Measurements from ENCODE around the gene C16orf86.

The C16orf86 gene

GRCh38 chr16:67649494-67649931 lies 17.1 kb upstream of the C16orf86 start:
- no peaks in the 10 kb centered on the region; the same call in 1 of the 2 replicates for H3K9me3 ChIP-seq (ENCODE audit: control insufficient read depth, insufficient read depth, low read length)
- H3K9ac ChIP-seq (ENCODE audit: low read depth, low read length) = peak overlapping the region; percentile 37; the same call in 1 of the 2 replicates
- no peaks in the 10 kb centered on the region for H3K36me3 ChIP-seq (ENCODE audit: insufficient read depth, low read length)
- H3K4me1 ChIP-seq (ENCODE audit: insufficient read depth, low read length) = peaks cover 4% of the 10 kb centered on the region

- H3K4me1 ChIP-seq (ENCODE audit: insufficient read depth, low read length) = peaks cover 4% of the 10 kb centered on the region
- no peaks in the 10 kb centered on the region for H3K36me3 ChIP-seq (ENCODE audit: insufficient read depth, low read length)
Measured at GRCh38 chr16:67650023-67650422, 16.6 kb upstream of the C16orf86 start.

DNA sequence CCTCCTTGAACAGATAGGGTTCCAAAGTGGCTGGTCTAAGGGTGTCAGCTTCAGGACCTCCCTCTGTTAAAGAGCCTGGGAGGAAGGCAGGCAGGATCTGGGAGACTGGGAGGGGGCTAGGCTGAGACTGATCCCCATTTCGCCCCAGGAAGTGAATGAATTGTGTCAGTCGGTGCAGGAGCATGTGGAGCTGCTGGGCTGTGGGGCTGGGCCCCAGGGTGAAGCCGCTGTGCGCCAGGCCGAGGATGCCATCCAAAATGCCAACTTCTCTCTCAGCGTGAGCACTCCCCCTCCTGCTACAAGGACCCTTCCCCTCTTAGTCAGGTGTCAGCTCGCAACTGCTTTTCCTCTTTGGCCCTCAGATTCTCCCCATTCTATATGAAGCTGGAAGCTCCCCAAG lies 15.6 kb upstream of the C16orf86 start:
- H3K4me1 ChIP-seq (ENCODE audit: insufficient read depth, low read length) = peaks cover 4% of the 10 kb centered on the region
- H3K9ac ChIP-seq (ENCODE audit: low read depth, low read length) = no peak overlapping the region
- no peaks in the 10 kb centered on the region for H3K36me3 ChIP-seq (ENCODE audit: insufficient read depth, low read length)
- no peaks in the 10 kb centered on the region for H3K9me3 ChIP-seq (ENCODE audit: control insufficient read depth, insufficient read depth, low read length)

More at GRCh38 chr16:67650023-67650422, 16.6 kb upstream of the C16orf86 start:
- Histone ChIP-seq H3K9me3 (ENCODE audit: control insufficient read depth, insufficient read depth, low read length) (no peaks in the 10 kb centered on the region), H3K9ac (ENCODE audit: low read depth, low read length) (peak overlapping the region; percentile 37; the same call in 1 of the 2 replicates)

- H3K9me3 ChIP-seq (ENCODE audit: control insufficient read depth, insufficient read depth, low read length) = no peaks in the 10 kb centered on the region
- H3K36me3 ChIP-seq (ENCODE audit: insufficient read depth, low read length) = no peaks in the 10 kb centered on the region
- H3K9ac ChIP-seq (ENCODE audit: low read depth, low read length) = no peak overlapping the region
- H3K4me1 ChIP-seq (ENCODE audit: insufficient read depth, low read length) = peaks cover 4% of the 10 kb centered on the region
Measured at GRCh38 chr16:67651847-67652246, 14.8 kb upstream of the C16orf86 start.

DNA sequence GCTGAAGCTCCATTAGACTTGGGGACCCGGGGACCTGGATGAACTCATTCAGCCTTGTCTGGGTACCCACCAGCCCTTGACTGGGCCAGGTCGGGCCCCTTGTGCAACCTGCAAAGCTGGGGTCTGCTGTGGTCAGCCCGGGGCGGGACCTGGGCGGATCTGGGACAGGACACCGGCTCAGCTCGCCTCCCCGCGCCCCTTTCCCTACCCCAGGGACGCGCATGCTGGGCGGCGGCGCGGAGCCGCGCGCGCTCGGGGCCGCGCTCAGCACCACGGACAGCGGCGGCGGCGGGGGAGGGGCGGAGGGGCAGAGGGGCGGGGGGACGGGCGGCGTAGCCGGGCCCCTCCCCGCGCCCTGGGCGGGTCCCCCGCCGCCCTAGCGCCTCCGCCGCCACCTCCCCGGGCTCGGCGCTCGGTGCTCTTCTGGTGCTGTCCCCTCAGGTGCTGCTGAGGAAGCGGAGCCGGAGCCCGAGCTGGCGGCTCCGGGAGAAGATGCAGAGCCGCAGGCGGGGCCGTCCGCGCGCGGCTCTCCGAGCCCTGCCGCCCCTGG lies 14.0 kb upstream of the C16orf86 start:
- Histone ChIP-seq H3K9ac (ENCODE audit: low read depth, low read length) (peak overlapping the region; percentile 29; the same call in 1 of the 2 replicates), H3K36me3 (ENCODE audit: insufficient read depth, low read length) (no peaks in the 10 kb centered on the region), H3K4me1 (ENCODE audit: insufficient read depth, low read length) (peaks cover 4% of the 10 kb centered on the region), H3K9me3 (ENCODE audit: control insufficient read depth, insufficient read depth, low read length) (no peaks in the 10 kb centered on the region)

GRCh38 chr16:67653128-67653788 lies 13.4 kb upstream of the C16orf86 start:
- H3K4me1 ChIP-seq (ENCODE audit: insufficient read depth, low read length) = peaks cover 4% of the 10 kb centered on the region
- peak overlapping the region; percentile 29; the same call in 1 of the 2 replicates for H3K9ac ChIP-seq (ENCODE audit: low read depth, low read length)
- no peaks in the 10 kb centered on the region for H3K36me3 ChIP-seq (ENCODE audit: insufficient read depth, low read length)
- H3K9me3 ChIP-seq (ENCODE audit: control insufficient read depth, insufficient read depth, low read length) = no peaks in the 10 kb centered on the region

- Histone ChIP-seq H3K36me3 (ENCODE audit: insufficient read depth, low read length) (no peaks in the 10 kb centered on the region), H3K4me1 (ENCODE audit: insufficient read depth, low read length) (peaks cover 4% of the 10 kb centered on the region), H3K9me3 (ENCODE audit: control insufficient read depth, insufficient read depth, low read length) (no peaks in the 10 kb centered on the region), H3K9ac (ENCODE audit: low read depth, low read length) (peak overlapping the region; percentile 29; the same call in 1 of the 2 replicates)
Measured at GRCh38 chr16:67653789-67654402, 12.7 kb upstream of the C16orf86 start.

DNA sequence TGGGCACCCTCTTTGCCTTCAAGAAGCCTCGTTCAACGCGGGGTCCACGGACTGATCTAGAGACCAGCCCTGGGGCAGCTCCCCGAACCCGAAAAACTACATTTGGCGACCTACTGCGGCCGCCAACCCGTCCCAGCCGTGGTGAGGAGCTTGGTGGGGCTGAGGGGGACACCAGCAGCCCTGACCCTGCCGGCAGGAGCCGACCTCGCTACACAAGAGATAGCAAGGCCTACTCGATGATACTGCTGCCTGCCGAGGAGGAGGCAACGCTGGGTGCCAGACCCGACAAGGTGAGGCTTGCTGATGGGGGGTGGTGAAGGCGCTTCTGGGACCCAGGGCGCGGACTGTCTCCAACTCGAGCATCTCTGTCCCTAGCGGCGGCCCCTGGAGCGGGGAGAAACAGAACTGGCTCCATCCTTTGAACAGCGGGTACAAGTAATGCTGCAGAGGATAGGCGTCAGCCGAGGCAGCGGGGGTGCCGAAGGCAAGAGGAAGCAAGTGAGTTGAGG lies 12.2 kb upstream of the C16orf86 start:
- Histone ChIP-seq H3K36me3 (ENCODE audit: insufficient read depth, low read length) (no peaks in the 10 kb centered on the region), H3K9ac (ENCODE audit: low read depth, low read length) (no peak overlapping the region), H3K4me1 (ENCODE audit: insufficient read depth, low read length) (no peaks in the 10 kb centered on the region; the same call in 1 of the 2 replicates), H3K9me3 (ENCODE audit: control insufficient read depth, insufficient read depth, low read length) (no peaks in the 10 kb centered on the region)

- Histone ChIP-seq H3K4me1 (ENCODE audit: insufficient read depth, low read length) (no peaks in the 10 kb centered on the region), H3K9ac (ENCODE audit: low read depth, low read length) (no peak overlapping the region), H3K9me3 (ENCODE audit: control insufficient read depth, insufficient read depth, low read length) (no peaks in the 10 kb centered on the region), H3K36me3 (ENCODE audit: insufficient read depth, low read length) (no peaks in the 10 kb centered on the region)
Measured at GRCh38 chr16:67655363-67655762, 11.3 kb upstream of the C16orf86 start.

- Histone ChIP-seq H3K9ac (ENCODE audit: low read depth, low read length) (no peak overlapping the region), H3K9me3 (ENCODE audit: control insufficient read depth, insufficient read depth, low read length) (no peaks in the 10 kb centered on the region), H3K4me1 (ENCODE audit: insufficient read depth, low read length) (no peaks in the 10 kb centered on the region), H3K36me3 (ENCODE audit: insufficient read depth, low read length) (no peaks in the 10 kb centered on the region)
Measured at GRCh38 chr16:67656344-67657016, 10.1 kb upstream of the C16orf86 start.

DNA sequence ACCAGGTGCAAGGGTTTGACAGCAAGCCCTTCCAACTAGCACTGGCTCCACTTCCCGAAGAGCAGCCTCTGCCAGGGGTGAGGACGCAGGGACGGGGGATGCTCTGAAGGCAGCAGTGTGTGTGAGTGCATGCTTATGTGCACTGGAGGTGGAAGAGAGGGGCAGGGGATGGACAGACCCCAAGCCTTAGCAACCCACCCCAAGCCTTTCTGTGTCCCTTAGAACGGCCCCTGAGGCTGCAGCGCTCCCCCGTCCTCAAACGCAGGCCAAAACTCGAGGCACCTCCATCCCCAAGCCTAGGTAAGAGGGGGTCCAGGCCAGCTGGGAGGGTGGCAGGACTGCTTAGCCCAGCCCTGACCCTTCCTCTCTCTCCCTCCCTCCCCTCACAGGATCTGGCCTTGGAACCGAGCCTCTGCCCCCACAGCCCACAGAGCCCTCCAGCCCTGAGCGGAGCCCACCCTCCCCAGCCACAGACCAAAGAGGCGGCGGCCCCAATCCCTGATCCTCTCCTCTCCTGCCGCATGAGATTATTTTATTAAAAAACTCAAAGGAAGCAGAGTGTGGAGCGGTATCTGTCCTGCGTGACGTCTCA lies 9.5 kb upstream of the C16orf86 start:
- Histone ChIP-seq H3K9me3 (ENCODE audit: control insufficient read depth, insufficient read depth, low read length) (no peaks in the 10 kb centered on the region), H3K36me3 (ENCODE audit: insufficient read depth, low read length) (no peaks in the 10 kb centered on the region), H3K9ac (ENCODE audit: low read depth, low read length) (no peak overlapping the region), H3K4me1 (ENCODE audit: insufficient read depth, low read length) (no peaks in the 10 kb centered on the region)

GRCh38 chr16:67657751-67658518 lies 8.7 kb upstream of the C16orf86 start:
- no peaks in the 10 kb centered on the region for H3K36me3 ChIP-seq (ENCODE audit: insufficient read depth, low read length)

GRCh38 chr16:67658849-67659674 lies 7.6 kb upstream of the C16orf86 start:
- H3K36me3 ChIP-seq (ENCODE audit: insufficient read depth, low read length) = no peaks in the 10 kb centered on the region
- H3K9ac ChIP-seq (ENCODE audit: low read depth, low read length) = peak overlapping the region; percentile 81; the same call in 1 of the 2 replicates
- no peaks in the 10 kb centered on the region for H3K9me3 ChIP-seq (ENCODE audit: control insufficient read depth, insufficient read depth, low read length)
- H3K4me1 ChIP-seq (ENCODE audit: insufficient read depth, low read length) = no peaks in the 10 kb centered on the region

More at GRCh38 chr16:67657751-67658518, 8.7 kb upstream of the C16orf86 start:
- Histone ChIP-seq H3K4me1 (ENCODE audit: insufficient read depth, low read length) (no peaks in the 10 kb centered on the region), H3K9ac (ENCODE audit: low read depth, low read length) (no peak overlapping the region), H3K9me3 (ENCODE audit: control insufficient read depth, insufficient read depth, low read length) (no peaks in the 10 kb centered on the region)

Measured in ES-I3 (cell line).